GM23338 (cell line): ENCODE data around the gene PPA1. TPM values are rescaled to one million over a fixed set of nuclear protein-coding genes. Genes with fewer than 3 reads are reported as not detected.

Experiments
- ATAC-seq: fragments of 200-7000 bp; cut with Tn5 transposase; 3 replicates; pipeline ENCODE4 v1.9.1; 2020
- DNase-seq: peaks from one replicate; pipeline ENCODE4 v3.0.0-alpha.2; 2015; ENCODE audit warnings: low spot score
- H2AFZ ChIP-seq: fragments of 200-600 bp; sonication (generic); 2 replicates; pipeline ENCODE4 v1.8.0; 2016; ENCODE audit warnings: antibody characterized with exemption, mild to moderate bottlenecking, moderate library complexity
- H3F3A ChIP-seq: fragments of 200-600 bp; sonication (generic); replicated peaks from 2 replicates; pipeline ENCODE4 v1.8.0; 2017; ENCODE audit warnings: antibody characterized with exemption, mixed run types, low read depth
- H3K27ac ChIP-seq: fragments of 200-600 bp; sonication (generic); 2 replicates; pipeline ENCODE4 v1.6.1; 2016; ENCODE audit warnings: low read depth
- H3K27me3 ChIP-seq: fragments of 200-600 bp; sonication (generic); 2 replicates; pipeline ENCODE4 v1.8.0; 2016; ENCODE audit warnings: mild to moderate bottlenecking, mixed run types, moderate library complexity; ENCODE audit not compliant: insufficient read depth
- H3K36me3 ChIP-seq: fragments of 200-600 bp; sonication (generic); 2 replicates; pipeline ENCODE4 v1.8.0; 2016; ENCODE audit warnings: mild to moderate bottlenecking; ENCODE audit not compliant: insufficient read depth
- H3K4me1 ChIP-seq: fragments of 200-600 bp; sonication (generic); 2 replicates; pipeline ENCODE4 v1.8.0; 2016; ENCODE audit warnings: mild to moderate bottlenecking, moderate library complexity; ENCODE audit not compliant: insufficient read depth
- H3K4me2 ChIP-seq: fragments of 200-600 bp; sonication (generic); 2 replicates; pipeline ENCODE4 v1.7.1; 2017; ENCODE audit warnings: mixed run types
- H3K4me3 ChIP-seq: fragments of 200-600 bp; sonication (generic); 2 replicates; pipeline ENCODE4 v1.6.1; 2016; ENCODE audit warnings: mixed run types
- H3K79me2 ChIP-seq: fragments of 200-600 bp; sonication (generic); replicated peaks from 2 replicates; pipeline ENCODE4 v1.8.0; 2017; ENCODE audit warnings: mild to moderate bottlenecking; ENCODE audit not compliant: insufficient read depth
- H3K9me2 ChIP-seq: fragments of 200-600 bp; sonication (generic); 2 replicates; pipeline ENCODE4 v1.8.0; 2017; ENCODE audit not compliant: insufficient read depth
- H4K20me1 ChIP-seq: fragments of 200-600 bp; sonication (generic); replicated peaks from 2 replicates; pipeline ENCODE4 v1.8.0; 2017; ENCODE audit warnings: mild to moderate bottlenecking; ENCODE audit not compliant: insufficient read depth
- H3K27ac Mint-ChIP-seq: 2 replicates; pipeline ENCODE4 v1.8.0; 2020; ENCODE audit warnings: inconsistent platforms, mild to moderate bottlenecking, moderate library complexity, mixed read lengths
- H3K27me3 Mint-ChIP-seq: 3 replicates; pipeline ENCODE4 v1.8.0; 2022; ENCODE audit warnings: low read depth, mild to moderate bottlenecking, moderate library complexity, mixed read lengths, inconsistent platforms; ENCODE audit not compliant: insufficient read depth, poor library complexity
- H3K36me3 Mint-ChIP-seq: 3 replicates; pipeline ENCODE4 v1.8.0; 2021; ENCODE audit warnings: low read depth, mild to moderate bottlenecking, inconsistent platforms, moderate library complexity, mixed read lengths
- H3K4me1 Mint-ChIP-seq: 3 replicates; pipeline ENCODE4 v1.8.0; 2020; ENCODE audit warnings: mild to moderate bottlenecking, inconsistent platforms, mixed read lengths
- H3K4me3 Mint-ChIP-seq: 3 replicates; pipeline ENCODE4 v1.8.0; 2021; ENCODE audit warnings: moderate library complexity, mild to moderate bottlenecking, inconsistent platforms, mixed read lengths
- H3K9me3 Mint-ChIP-seq: 3 replicates; pipeline ENCODE4 v1.8.0; 2020; ENCODE audit warnings: moderate library complexity, mild to moderate bottlenecking, inconsistent platforms, mixed read lengths
- CREB1 ChIP-seq: fragments of 250-450 bp; sonication (Bioruptor Pico); IDR thresholded peaks from 2 replicates; pipeline ENCODE4 v1.5.0; 2020; ENCODE audit warnings: low read depth, mild to moderate bottlenecking, moderate library complexity
- ETS1 ChIP-seq: IDR thresholded peaks from 2 replicates; pipeline ENCODE4 v1.6.1; 2016; ENCODE audit warnings: antibody characterized with exemption
- EZH2phosphoT487 ChIP-seq: fragments of 200-600 bp; sonication (generic); IDR thresholded peaks from one replicate; pipeline ENCODE4 v1.8.1; 2018; ENCODE audit warnings: antibody characterized with exemption; ENCODE audit not compliant: unreplicated experiment
- POLR2AphosphoS5 ChIP-seq: IDR thresholded peaks from 2 replicates; pipeline ENCODE4 v1.6.1; 2016; ENCODE audit warnings: antibody characterized with exemption, low read depth
- REST ChIP-seq: IDR thresholded peaks from one replicate; pipeline ENCODE4 v1.6.1; 2018; ENCODE audit warnings: antibody characterized with exemption; ENCODE audit not compliant: unreplicated experiment
- STAT1 ChIP-seq: IDR thresholded peaks from one replicate; pipeline ENCODE4 v1.6.1; 2016; ENCODE audit warnings: antibody characterized with exemption; ENCODE audit not compliant: unreplicated experiment
- ZNF331 ChIP-seq: fragments of 250-450 bp; sonication (Bioruptor Pico); IDR thresholded peaks from 2 replicates; pipeline ENCODE4 v1.5.0; 2020; ENCODE audit warnings: low read depth, mild to moderate bottlenecking, moderate library complexity
- ZNF462 ChIP-seq: fragments of 250-450 bp; sonication (Bioruptor Pico); IDR thresholded peaks from 2 replicates; pipeline ENCODE4 v1.5.0; 2020; ENCODE audit warnings: mild to moderate bottlenecking, moderate library complexity
- polyA plus RNA-seq: library from polyadenylated mRNA; unstranded; fragments of >200 nt; fragmentation: Nextera tagmentation; extraction: Ambion mirVana; gene quantifications from 2 replicates; pipeline ENCODE4 v1.2.1, GENCODE V29; 2016
- total RNA-seq: library from RNA; depleted of rRNA; stranded (reverse); fragments of >200 nt; shearing (Covaris generic); gene quantifications from 2 replicates; pipeline ENCODE4 v1.2.3, GENCODE V29; 2014

Gene PPA1
- total and polyA plus RNA-seq, 2 experiments from 2014 or later, result 135 to 228 TPM

DNA sequence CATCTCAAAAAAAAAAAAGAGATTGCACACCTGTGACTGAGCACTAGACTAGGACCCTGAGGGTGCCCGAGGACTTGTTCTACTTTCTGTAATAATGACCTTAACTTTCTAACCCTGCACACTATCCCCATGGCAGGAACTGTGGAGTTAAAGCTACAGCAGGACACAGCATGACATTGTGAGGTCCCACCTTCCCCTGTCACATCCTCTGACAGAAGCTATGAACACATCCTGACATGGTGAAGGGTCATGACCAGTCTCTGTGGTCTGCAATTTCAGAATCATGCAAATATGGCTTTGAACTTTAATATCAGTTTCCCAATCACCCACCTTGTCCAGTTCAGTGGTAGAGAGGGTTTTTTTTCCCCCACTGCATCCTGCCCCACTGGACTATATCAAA is 44.5 kb downstream of the PPA1 start:
- TF ChIP-seq ZNF462 (CRISPR knock-in tag), result no peak
- TF ChIP-seq ZNF331, result no peak
- no peak for TF ChIP-seq ETS1
- no peak for TF ChIP-seq POLR2AphosphoS5
- TF ChIP-seq CREB1, result no peak
- H3K27ac Mint-ChIP-seq, result no peak overlapping the region

GRCh38 chr10:70186571-70186970 is 46.7 kb downstream of the PPA1 start:
- no peaks in the 10 kb centered on the region for H3K9me2 ChIP-seq
- no peak overlapping the region for H3K4me3 ChIP-seq
- H4K20me1 ChIP-seq, result no peaks in the 10 kb centered on the region
- no peak overlapping the region for H3K4me2 ChIP-seq
- DNase-seq, result no peak
- TF ChIP-seq EZH2phosphoT487 (no peak), REST (no peak), STAT1 (no peak)
- H2AFZ ChIP-seq, result no peak overlapping the region
- no peaks in the 10 kb centered on the region for H3K27me3 ChIP-seq
- Mint-ChIP-seq H3K27ac (no peak overlapping the region), H3K9me3 (no peaks in the 10 kb centered on the region), H3K4me1 (peaks cover 2% of the 10 kb centered on the region; the same call in 2 of the 3 replicates), H3K27me3 (peaks cover 4% of the 10 kb centered on the region), H3K36me3 (no peaks in the 10 kb centered on the region), H3K4me3 (no peak overlapping the region)
- H3K4me1 ChIP-seq, result no peaks in the 10 kb centered on the region
- no peak for ATAC-seq
- no peaks in the 10 kb centered on the region for H3K36me3 ChIP-seq
- no peak overlapping the region for H3K27ac ChIP-seq
- no peaks in the 10 kb centered on the region for H3K79me2 ChIP-seq
- no peaks in the 10 kb centered on the region for H3F3A ChIP-seq

More for the DNA sequence above, 44.5 kb downstream of the PPA1 start:
- Histone ChIP-seq H3K36me3 (no peaks in the 10 kb centered on the region), H3K27me3 (no peaks in the 10 kb centered on the region), H2AFZ (no peak overlapping the region), H3K4me1 (no peaks in the 10 kb centered on the region), H3K4me2 (no peak overlapping the region), H3K79me2 (no peaks in the 10 kb centered on the region), H3F3A (no peaks in the 10 kb centered on the region), H3K9me2 (no peaks in the 10 kb centered on the region), H4K20me1 (no peaks in the 10 kb centered on the region), H3K27ac (no peak overlapping the region), H3K4me3 (no peak overlapping the region)
- no peak for DNase-seq
- Mint-ChIP-seq H3K36me3 (no peaks in the 10 kb centered on the region), H3K4me1 (peaks cover 2% of the 10 kb centered on the region; the same call in 2 of the 3 replicates), H3K9me3 (no peaks in the 10 kb centered on the region), H3K27me3 (peaks cover 4% of the 10 kb centered on the region), H3K4me3 (no peak overlapping the region)
- ATAC-seq, result no peak
